Uterus (tissue), 4 donors: ENCODE measurements around the gene RAD9B. TPM values are rescaled to one million over a fixed set of nuclear protein-coding genes. Genes with fewer than 3 reads are reported as not detected.

Source experiments
- DNase-seq, 2 donors: peaks; one replicate each; pipeline ENCODE4 v3.0.0-alpha.2; 2019 to 2020
- H3K27ac ChIP-seq, 2 donors: fragments of 200-600 bp; sonication (generic); 1 replicate in 1 of 2; 2 replicates in 1 of 2; pipeline ENCODE4 v1.5.1; 2016 to 2018
- H3K27me3 ChIP-seq, 2 donors: fragments of 200-600 bp; sonication (generic); one replicate each; pipeline ENCODE4 v1.5.1; 2018 to 2019; ENCODE audit warnings: control low read depth in 1 of 2
- H3K36me3 ChIP-seq, 2 donors: fragments of 200-600 bp; sonication (generic); one replicate each; pipeline ENCODE4 v1.5.1; 2019; ENCODE audit warnings: control low read depth in 1 of 2
- H3K4me1 ChIP-seq, 2 donors: fragments of 200-600 bp; sonication (generic); one replicate each; pipeline ENCODE4 v1.5.1; 2018 to 2019; ENCODE audit warnings: control low read depth in 1 of 2
- H3K4me3 ChIP-seq, 2 donors: fragments of 200-600 bp; sonication (generic); 1 replicate in 1 of 2; 2 replicates in 1 of 2; pipeline ENCODE4 v1.5.1; 2018 to 2019; ENCODE audit warnings: mild to moderate bottlenecking in 1 of 2
- H3K9me3 ChIP-seq, 2 donors: fragments of 200-600 bp; sonication (generic); one replicate each; pipeline ENCODE4 v1.5.1; 2019; ENCODE audit warnings: control low read depth in 1 of 2
- CTCF ChIP-seq, 4 experiments: fragments of 200-600 bp in 2 of 4; fragments of 450-650 bp in 2 of 4; sonication (generic) in 2 of 4; IDR thresholded peaks; one replicate each; pipeline ENCODE4 v1.5.1; 2016 to 2019; ENCODE audit warnings: antibody characterized with exemption in 4 of 4, mild to moderate bottlenecking in 2 of 4, moderate library complexity in 1 of 4
- POLR2A ChIP-seq, 2 donors: fragments of 450-650 bp; IDR thresholded peaks; one replicate each; pipeline ENCODE4 v1.6.1; 2016; ENCODE audit warnings: antibody characterized with exemption in 2 of 2, mild to moderate bottlenecking in 1 of 2, moderate library complexity in 1 of 2
- intact Hi-C: fragments of 100-400 bp; cut with DNase I; formaldehyde crosslinking; loops from one replicate; pipeline ENCODE4 v1.15.1; 2023; ENCODE audit warnings: low total_unique reads
- total RNA-seq, 4 donors: library from RNA; depleted of rRNA in 3 of 4; stranded (reverse); fragments of >200 nt in 3 of 4; gene quantifications; one replicate each; pipeline versions ENCODE4 v1.1.0 to v1.2.4, GENCODE V29; 2014 to 2023
- donor health status: DM: yes; HTN: yes; CAD: no.

Gene RAD9B
- total RNA-seq, 4 donors from 2014 or later, result 0.88 to 8.4 (median 1.2) TPM; not detected in 1

- no peak for TF ChIP-seq POLR2A (IDR thresholded peaks at IDR 0.05)
- TF ChIP-seq CTCF (IDR thresholded peaks at IDR 0.05), result no peak
- Histone ChIP-seq H3K4me3 (no peak overlapping the region), H3K4me1 (no peaks in the 10 kb centered on the region), H3K27ac (no peak overlapping the region), H3K36me3 (no peaks in the 10 kb centered on the region), H3K27me3 (no peaks in the 10 kb centered on the region), H3K9me3 (no peaks in the 10 kb centered on the region)
- intact Hi-C loops, result no loop called here
- no peak for DNase-seq
Observed at GRCh38 chr12:110536834-110537604, 34.9 kb downstream of the RAD9B start.

DNA sequence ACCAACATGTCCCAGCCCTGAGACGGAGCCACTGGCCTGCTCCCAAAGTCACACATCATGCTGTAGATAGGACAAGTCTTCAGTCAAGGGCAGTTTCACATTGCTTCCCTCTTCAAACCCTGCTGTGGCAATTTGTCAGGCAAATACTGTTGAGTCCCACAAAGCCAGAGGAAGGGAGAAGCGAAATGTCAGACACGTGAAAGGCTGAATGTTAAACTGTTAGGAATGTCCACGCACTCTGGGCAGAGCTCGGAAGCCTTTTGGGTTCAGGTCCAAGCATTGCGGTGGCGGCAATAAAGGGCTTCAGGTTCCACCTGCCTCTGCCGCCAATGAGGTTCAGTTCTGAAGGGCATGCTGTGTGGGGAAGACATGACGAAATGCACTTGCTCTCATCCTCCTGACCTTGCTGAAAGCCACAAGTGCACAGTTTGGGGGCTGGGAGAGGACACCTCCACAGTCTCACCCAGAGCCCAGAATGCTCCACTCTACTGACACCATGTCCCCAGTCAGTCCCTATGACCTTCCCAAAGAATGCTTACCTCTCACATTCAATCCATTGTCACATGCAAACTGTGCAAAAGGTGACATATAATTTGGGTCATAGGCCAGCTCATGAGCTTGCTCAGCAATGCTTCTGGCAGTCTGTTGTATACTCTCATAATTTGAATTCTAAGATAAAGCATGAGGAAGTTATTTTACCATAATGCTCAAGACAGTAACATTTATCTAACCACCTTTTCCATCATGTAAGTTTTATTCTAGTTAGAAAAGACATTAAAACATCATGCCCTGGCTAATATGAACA, 35.7 kb downstream of the RAD9B start:
- DNase-seq, result no peak
- no peak for TF ChIP-seq POLR2A (IDR thresholded peaks at IDR 0.05)
- TF ChIP-seq CTCF (IDR thresholded peaks at IDR 0.05), result no peak
- H3K27me3 ChIP-seq, result no peaks in the 10 kb centered on the region
- H3K36me3 ChIP-seq, result no peaks in the 10 kb centered on the region
- H3K4me1 ChIP-seq, result peaks cover 0 to 2% of the 10 kb centered on the region in 2 donors
- H3K27ac ChIP-seq, result no peak overlapping the region
- no peaks in the 10 kb centered on the region for H3K9me3 ChIP-seq
- H3K4me3 ChIP-seq, result no peak overlapping the region
- intact Hi-C loops, result no loop called here

DNA sequence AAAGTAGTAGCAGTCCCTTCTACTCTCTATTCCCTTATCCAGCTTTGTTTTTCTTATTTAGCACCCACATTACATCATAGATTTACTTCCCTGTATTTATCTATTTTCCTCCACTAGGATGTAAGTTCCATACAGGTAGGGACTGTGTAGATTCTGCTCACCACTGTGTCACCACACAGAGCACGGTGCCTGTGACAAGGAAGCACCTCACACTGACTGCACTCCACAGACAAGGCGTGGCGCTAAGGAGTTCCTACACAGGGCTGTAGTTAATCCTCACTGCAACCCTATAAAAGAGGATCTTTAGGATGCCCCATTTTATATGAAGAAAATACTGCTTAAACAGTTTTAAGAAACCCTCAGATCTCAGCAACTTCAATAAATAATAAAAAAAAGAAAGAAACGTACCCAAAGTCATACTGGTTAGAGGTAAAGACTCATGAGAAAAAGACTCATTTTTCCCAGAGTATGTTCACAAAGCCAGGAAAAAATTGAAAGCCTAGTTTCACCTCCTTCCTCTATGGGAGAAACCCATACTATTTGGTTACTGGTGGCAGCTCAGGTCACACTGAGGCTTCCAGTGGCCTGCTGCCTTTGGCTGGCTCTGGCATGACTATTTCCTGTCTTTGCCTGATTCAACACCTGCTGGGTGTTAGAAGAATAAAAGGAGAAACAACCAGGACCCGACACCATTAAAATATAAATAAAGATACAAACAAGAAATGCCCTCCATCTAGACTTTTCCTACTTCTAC, 36.9 kb downstream of the RAD9B start:
- Histone ChIP-seq H3K27me3 (no peaks in the 10 kb centered on the region), H3K4me1 (peaks cover 0 to 7% of the 10 kb centered on the region in 2 donors), H3K36me3 (no peaks in the 10 kb centered on the region), H3K4me3 (no peak overlapping the region), H3K27ac (no peak overlapping the region), H3K9me3 (no peaks in the 10 kb centered on the region)
- no peak for DNase-seq
- intact Hi-C loops, result no loop called here
- TF ChIP-seq POLR2A (IDR thresholded peaks at IDR 0.05) (no peak), CTCF (IDR thresholded peaks at IDR 0.05) (no peak)

DNA sequence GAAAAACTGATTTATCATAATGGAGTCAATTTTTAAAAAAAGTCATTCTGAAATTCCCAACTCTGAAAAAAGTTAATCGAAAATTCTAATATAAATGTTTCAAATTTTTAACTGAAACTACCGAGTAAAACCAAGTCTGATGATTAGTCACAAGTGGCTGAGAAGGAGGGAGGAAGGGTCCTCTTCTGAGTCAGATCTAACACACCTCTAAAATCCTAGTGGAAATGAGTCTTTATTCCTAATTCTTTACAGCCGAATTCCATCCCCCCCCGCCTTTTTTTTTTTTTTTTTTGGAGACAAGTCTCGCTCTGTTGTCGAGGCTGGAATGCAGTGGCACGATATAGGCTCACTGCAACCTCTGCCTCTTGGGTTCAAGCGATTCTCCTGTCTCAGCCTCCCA, 37.9 kb downstream of the RAD9B start:
- Histone ChIP-seq H3K9me3 (no peaks in the 10 kb centered on the region), H3K4me1 (peaks cover 0 to 7% of the 10 kb centered on the region in 2 donors), H3K27ac (no peak overlapping the region), H3K36me3 (no peaks in the 10 kb centered on the region), H3K4me3 (no peak overlapping the region), H3K27me3 (no peaks in the 10 kb centered on the region)
- intact Hi-C loops, result no loop called here
- no peak for TF ChIP-seq POLR2A (IDR thresholded peaks at IDR 0.05)
- no peak for TF ChIP-seq CTCF (IDR thresholded peaks at IDR 0.05)
- no peak for DNase-seq
